ENCODE data around the gene SACM1L. TPM values are rescaled to one million over a fixed set of nuclear protein-coding genes. Genes with fewer than 3 reads are reported as not detected.

SACM1L gene
- 25.2 and 28.8 TPM in 2 replicates for total RNA-seq (2014; rRNA removed; shearing (Covaris generic))

GRCh38 chr3:45688882-45689786 lies at the start of gene SACM1L:
TSS of gene SACM1L (plus strand) at chr3:45689396. CDS start at chr3:45689466, 70 bp downstream.
- peak; percentile 97 to 99 for DNase-seq (ENCODE audit: low read depth in 1 of 2, low spot score in 2 of 2)
- no peaks in the 10 kb centered on the region for H3K27me3 ChIP-seq (replicated peaks)
- H3K4me1 ChIP-seq (replicated peaks), result peaks cover 11% of the 10 kb centered on the region
- H3K27ac ChIP-seq, result peak within 1 kb of the TSS; percentile 19
- peaks cover 25% of the 10 kb centered on the region for H3K36me3 ChIP-seq
- H3K9me3 ChIP-seq (replicated peaks), result no peaks in the 10 kb centered on the region
- peak within 1 kb of the TSS; percentile 67 for H3K4me3 ChIP-seq

GRCh38 chr3:45640091-45640507 lies 49.1 kb upstream of the SACM1L start:
- H3K27ac ChIP-seq, result no peak overlapping the region
- H3K36me3 ChIP-seq, result peaks cover 28% of the 10 kb centered on the region
- peaks cover 57% of the 10 kb centered on the region for H3K4me1 ChIP-seq (replicated peaks)
- no peak for DNase-seq (ENCODE audit: low read depth in 1 of 2, low spot score in 2 of 2)
- no peak overlapping the region for H3K4me3 ChIP-seq
- no peaks in the 10 kb centered on the region for H3K27me3 ChIP-seq (replicated peaks)
- no peaks in the 10 kb centered on the region for H3K9me3 ChIP-seq (replicated peaks)

GRCh38 chr3:45640724-45641361 lies 48.4 kb upstream of the SACM1L start:
- Histone ChIP-seq H3K27ac (no peak overlapping the region), H3K4me3 (no peak overlapping the region), H3K9me3 (replicated peaks) (no peaks in the 10 kb centered on the region), H3K4me1 (replicated peaks) (peaks cover 57% of the 10 kb centered on the region), H3K27me3 (replicated peaks) (no peaks in the 10 kb centered on the region), H3K36me3 (peaks cover 28% of the 10 kb centered on the region)
- DNase-seq (ENCODE audit: low read depth in 1 of 2, low spot score in 2 of 2), result no peak

GRCh38 chr3:45641756-45642155 lies 47.4 kb upstream of the SACM1L start:
- Histone ChIP-seq H3K27me3 (replicated peaks) (no peaks in the 10 kb centered on the region), H3K9me3 (replicated peaks) (no peaks in the 10 kb centered on the region), H3K4me3 (no peak overlapping the region), H3K27ac (no peak overlapping the region), H3K4me1 (replicated peaks) (peaks cover 58% of the 10 kb centered on the region), H3K36me3 (peaks cover 19% of the 10 kb centered on the region)
- no peak for DNase-seq (ENCODE audit: low read depth in 1 of 2, low spot score in 2 of 2)

GRCh38 chr3:45642731-45643152 lies 46.5 kb upstream of the SACM1L start:
- peaks cover 15% of the 10 kb centered on the region for H3K36me3 ChIP-seq
- H3K27ac ChIP-seq, result peak overlapping the region; percentile 82; the same call in 1 of the 2 replicates
- H3K4me1 ChIP-seq (replicated peaks), result peaks cover 68% of the 10 kb centered on the region
- no peaks in the 10 kb centered on the region for H3K27me3 ChIP-seq (replicated peaks)
- H3K9me3 ChIP-seq (replicated peaks), result no peaks in the 10 kb centered on the region
- H3K4me3 ChIP-seq, result no peak overlapping the region
- DNase-seq (ENCODE audit: low read depth in 1 of 2, low spot score in 2 of 2), result no peak

- DNase-seq (ENCODE audit: low read depth in 1 of 2, low spot score in 2 of 2), result peak; percentile 49 to 84
- H3K27ac ChIP-seq, result peak overlapping the region; percentile 82
- peaks cover 18% of the 10 kb centered on the region for H3K36me3 ChIP-seq
- H3K27me3 ChIP-seq (replicated peaks), result no peaks in the 10 kb centered on the region
- no peak overlapping the region for H3K4me3 ChIP-seq
- H3K4me1 ChIP-seq (replicated peaks), result peaks cover 70% of the 10 kb centered on the region
- no peaks in the 10 kb centered on the region; the same call in 1 of the 2 replicates for H3K9me3 ChIP-seq (replicated peaks)
These were observed 45.0 kb upstream of the SACM1L start for GRCh38 chr3:45644063-45644790.

GRCh38 chr3:45644791-45645201 lies 44.4 kb upstream of the SACM1L start:
- peaks cover 68% of the 10 kb centered on the region for H3K4me1 ChIP-seq (replicated peaks)
- no peak overlapping the region for H3K4me3 ChIP-seq
- no peaks in the 10 kb centered on the region for H3K27me3 ChIP-seq (replicated peaks)
- no peaks in the 10 kb centered on the region; the same call in 1 of the 2 replicates for H3K9me3 ChIP-seq (replicated peaks)
- peak overlapping the region; percentile 82 for H3K27ac ChIP-seq
- peaks cover 18% of the 10 kb centered on the region for H3K36me3 ChIP-seq
- peak; percentile 54 to 72 for DNase-seq (ENCODE audit: low read depth in 1 of 2, low spot score in 2 of 2)

GRCh38 chr3:45646051-45646585 lies 43.1 kb upstream of the SACM1L start:
- Histone ChIP-seq H3K9me3 (replicated peaks) (no peaks in the 10 kb centered on the region; the same call in 1 of the 2 replicates), H3K27ac (peak overlapping the region; percentile 82), H3K4me3 (no peak overlapping the region), H3K27me3 (replicated peaks) (no peaks in the 10 kb centered on the region), H3K36me3 (peaks cover 14% of the 10 kb centered on the region), H3K4me1 (replicated peaks) (peaks cover 60% of the 10 kb centered on the region)
- DNase-seq (ENCODE audit: low read depth in 1 of 2, low spot score in 2 of 2), result no peak

GRCh38 chr3:45647148-45647619 lies 42.0 kb upstream of the SACM1L start:
- Histone ChIP-seq H3K27me3 (replicated peaks) (no peaks in the 10 kb centered on the region), H3K4me1 (replicated peaks) (peaks cover 55% of the 10 kb centered on the region), H3K36me3 (peaks cover 11% of the 10 kb centered on the region), H3K9me3 (replicated peaks) (no peaks in the 10 kb centered on the region; the same call in 1 of the 2 replicates), H3K27ac (peak overlapping the region; percentile 82), H3K4me3 (no peak overlapping the region)
- peak in 1 of 2 experiments; percentile 53 for DNase-seq (ENCODE audit: low read depth in 1 of 2, low spot score in 2 of 2)

- no peaks in the 10 kb centered on the region; the same call in 1 of the 2 replicates for H3K9me3 ChIP-seq (replicated peaks)
- H3K4me3 ChIP-seq, result no peak overlapping the region
- peaks cover 8% of the 10 kb centered on the region for H3K36me3 ChIP-seq
- no peaks in the 10 kb centered on the region for H3K27me3 ChIP-seq (replicated peaks)
- H3K27ac ChIP-seq, result no peak overlapping the region
- no peak for DNase-seq (ENCODE audit: low read depth in 1 of 2, low spot score in 2 of 2)
- peaks cover 9% of the 10 kb centered on the region for H3K4me1 ChIP-seq (replicated peaks)
These were observed 36.0 kb upstream of the SACM1L start for GRCh38 chr3:45653205-45653604.

GRCh38 chr3:45654397-45654944 lies 34.7 kb upstream of the SACM1L start:
- H3K27me3 ChIP-seq (replicated peaks), result no peaks in the 10 kb centered on the region
- H3K4me3 ChIP-seq, result no peak overlapping the region
- peaks cover 13% of the 10 kb centered on the region for H3K4me1 ChIP-seq (replicated peaks)
- H3K27ac ChIP-seq, result no peak overlapping the region
- H3K9me3 ChIP-seq (replicated peaks), result no peaks in the 10 kb centered on the region
- DNase-seq (ENCODE audit: low read depth in 1 of 2, low spot score in 2 of 2), result no peak
- H3K36me3 ChIP-seq, result peaks cover 3% of the 10 kb centered on the region; the same call in 1 of the 2 replicates

GRCh38 chr3:45655906-45656305 lies 33.3 kb upstream of the SACM1L start:
- Histone ChIP-seq H3K27ac (no peak overlapping the region), H3K4me3 (no peak overlapping the region), H3K27me3 (replicated peaks) (no peaks in the 10 kb centered on the region), H3K4me1 (replicated peaks) (peaks cover 22% of the 10 kb centered on the region), H3K36me3 (peaks cover 3% of the 10 kb centered on the region; the same call in 1 of the 2 replicates), H3K9me3 (replicated peaks) (no peaks in the 10 kb centered on the region)
- DNase-seq (ENCODE audit: low read depth in 1 of 2, low spot score in 2 of 2), result no peak
